GM23338 (cell line): ENCODE measurements around the gene SLC25A20. TPM values are rescaled to one million over a fixed set of nuclear protein-coding genes. Genes with fewer than 3 reads are reported as not detected.

ENCODE experiments used
- ATAC-seq: fragments of 200-7000 bp; cut with Tn5 transposase; 3 replicates; pipeline ENCODE4 v1.9.1; 2020
- DNase-seq: peaks from one replicate; pipeline ENCODE4 v3.0.0-alpha.2; 2015; ENCODE audit warnings: low spot score
- H2AFZ ChIP-seq: fragments of 200-600 bp; sonication (generic); 2 replicates; pipeline ENCODE4 v1.8.0; 2016; ENCODE audit warnings: antibody characterized with exemption, mild to moderate bottlenecking, moderate library complexity
- H3F3A ChIP-seq: fragments of 200-600 bp; sonication (generic); replicated peaks from 2 replicates; pipeline ENCODE4 v1.8.0; 2017; ENCODE audit warnings: antibody characterized with exemption, mixed run types, low read depth
- H3K27ac ChIP-seq: fragments of 200-600 bp; sonication (generic); 2 replicates; pipeline ENCODE4 v1.6.1; 2016; ENCODE audit warnings: low read depth
- H3K27me3 ChIP-seq: fragments of 200-600 bp; sonication (generic); 2 replicates; pipeline ENCODE4 v1.8.0; 2016; ENCODE audit warnings: mild to moderate bottlenecking, mixed run types, moderate library complexity; ENCODE audit not compliant: insufficient read depth
- H3K36me3 ChIP-seq: fragments of 200-600 bp; sonication (generic); 2 replicates; pipeline ENCODE4 v1.8.0; 2016; ENCODE audit warnings: mild to moderate bottlenecking; ENCODE audit not compliant: insufficient read depth
- H3K4me1 ChIP-seq: fragments of 200-600 bp; sonication (generic); 2 replicates; pipeline ENCODE4 v1.8.0; 2016; ENCODE audit warnings: mild to moderate bottlenecking, moderate library complexity; ENCODE audit not compliant: insufficient read depth
- H3K4me2 ChIP-seq: fragments of 200-600 bp; sonication (generic); 2 replicates; pipeline ENCODE4 v1.7.1; 2017; ENCODE audit warnings: mixed run types
- H3K4me3 ChIP-seq: fragments of 200-600 bp; sonication (generic); 2 replicates; pipeline ENCODE4 v1.6.1; 2016; ENCODE audit warnings: mixed run types
- H3K79me2 ChIP-seq: fragments of 200-600 bp; sonication (generic); replicated peaks from 2 replicates; pipeline ENCODE4 v1.8.0; 2017; ENCODE audit warnings: mild to moderate bottlenecking; ENCODE audit not compliant: insufficient read depth
- H3K9me2 ChIP-seq: fragments of 200-600 bp; sonication (generic); 2 replicates; pipeline ENCODE4 v1.8.0; 2017; ENCODE audit not compliant: insufficient read depth
- H4K20me1 ChIP-seq: fragments of 200-600 bp; sonication (generic); replicated peaks from 2 replicates; pipeline ENCODE4 v1.8.0; 2017; ENCODE audit warnings: mild to moderate bottlenecking; ENCODE audit not compliant: insufficient read depth
- H3K27ac Mint-ChIP-seq: 2 replicates; pipeline ENCODE4 v1.8.0; 2020; ENCODE audit warnings: inconsistent platforms, mild to moderate bottlenecking, moderate library complexity, mixed read lengths
- H3K27me3 Mint-ChIP-seq: 3 replicates; pipeline ENCODE4 v1.8.0; 2022; ENCODE audit warnings: low read depth, mild to moderate bottlenecking, moderate library complexity, mixed read lengths, inconsistent platforms; ENCODE audit not compliant: insufficient read depth, poor library complexity
- H3K36me3 Mint-ChIP-seq: 3 replicates; pipeline ENCODE4 v1.8.0; 2021; ENCODE audit warnings: low read depth, mild to moderate bottlenecking, inconsistent platforms, moderate library complexity, mixed read lengths
- H3K4me1 Mint-ChIP-seq: 3 replicates; pipeline ENCODE4 v1.8.0; 2020; ENCODE audit warnings: mild to moderate bottlenecking, inconsistent platforms, mixed read lengths
- H3K4me3 Mint-ChIP-seq: 3 replicates; pipeline ENCODE4 v1.8.0; 2021; ENCODE audit warnings: moderate library complexity, mild to moderate bottlenecking, inconsistent platforms, mixed read lengths
- H3K9me3 Mint-ChIP-seq: 3 replicates; pipeline ENCODE4 v1.8.0; 2020; ENCODE audit warnings: moderate library complexity, mild to moderate bottlenecking, inconsistent platforms, mixed read lengths
- CREB1 ChIP-seq: fragments of 250-450 bp; sonication (Bioruptor Pico); IDR thresholded peaks from 2 replicates; pipeline ENCODE4 v1.5.0; 2020; ENCODE audit warnings: low read depth, mild to moderate bottlenecking, moderate library complexity
- STAT1 ChIP-seq: IDR thresholded peaks from one replicate; pipeline ENCODE4 v1.6.1; 2016; ENCODE audit warnings: antibody characterized with exemption; ENCODE audit not compliant: unreplicated experiment
- polyA plus RNA-seq: library from polyadenylated mRNA; unstranded; fragments of >200 nt; fragmentation: Nextera tagmentation; extraction: Ambion mirVana; gene quantifications from 2 replicates; pipeline ENCODE4 v1.2.1, GENCODE V29; 2016
- total RNA-seq: library from RNA; depleted of rRNA; stranded (reverse); fragments of >200 nt; shearing (Covaris generic); gene quantifications from 2 replicates; pipeline ENCODE4 v1.2.3, GENCODE V29; 2014
- TF ChIP-seq, protein P1 (sequence below): IDR thresholded peaks from one replicate; pipeline ENCODE4 v1.6.1; 2018; ENCODE audit warnings: antibody characterized with exemption; ENCODE audit not compliant: unreplicated experiment
- TF ChIP-seq, protein P2 (sequence below): fragments of 250-450 bp; sonication (Bioruptor Pico); IDR thresholded peaks from 2 replicates; pipeline ENCODE4 v1.5.0; 2020; ENCODE audit warnings: mild to moderate bottlenecking, moderate library complexity
- TF ChIP-seq, protein P3 (sequence below): IDR thresholded peaks from 2 replicates; pipeline ENCODE4 v1.6.1; 2016; ENCODE audit warnings: antibody characterized with exemption

Gene SLC25A20
- total and polyA plus RNA-seq, 2 experiments from 2014 or later = 3.0 to 4.3 TPM

GRCh38 chr3:48819234-48820221 lies 79.2 kb downstream of the SLC25A20 start:
- no peak for DNase-seq
- Histone ChIP-seq H2AFZ (no peak overlapping the region), H3K27ac (no peak overlapping the region), H3K4me3 (no peak overlapping the region), H3K79me2 (no peaks in the 10 kb centered on the region; the same call in 1 of the 2 replicates), H3K36me3 (no peaks in the 10 kb centered on the region), H4K20me1 (peaks cover 3% of the 10 kb centered on the region), H3K9me2 (no peaks in the 10 kb centered on the region), H3K27me3 (no peaks in the 10 kb centered on the region), H3K4me1 (peaks cover 3% of the 10 kb centered on the region; the same call in 1 of the 2 replicates), H3F3A (no peaks in the 10 kb centered on the region), H3K4me2 (no peak overlapping the region)
- TF ChIP-seq, protein P1, sequence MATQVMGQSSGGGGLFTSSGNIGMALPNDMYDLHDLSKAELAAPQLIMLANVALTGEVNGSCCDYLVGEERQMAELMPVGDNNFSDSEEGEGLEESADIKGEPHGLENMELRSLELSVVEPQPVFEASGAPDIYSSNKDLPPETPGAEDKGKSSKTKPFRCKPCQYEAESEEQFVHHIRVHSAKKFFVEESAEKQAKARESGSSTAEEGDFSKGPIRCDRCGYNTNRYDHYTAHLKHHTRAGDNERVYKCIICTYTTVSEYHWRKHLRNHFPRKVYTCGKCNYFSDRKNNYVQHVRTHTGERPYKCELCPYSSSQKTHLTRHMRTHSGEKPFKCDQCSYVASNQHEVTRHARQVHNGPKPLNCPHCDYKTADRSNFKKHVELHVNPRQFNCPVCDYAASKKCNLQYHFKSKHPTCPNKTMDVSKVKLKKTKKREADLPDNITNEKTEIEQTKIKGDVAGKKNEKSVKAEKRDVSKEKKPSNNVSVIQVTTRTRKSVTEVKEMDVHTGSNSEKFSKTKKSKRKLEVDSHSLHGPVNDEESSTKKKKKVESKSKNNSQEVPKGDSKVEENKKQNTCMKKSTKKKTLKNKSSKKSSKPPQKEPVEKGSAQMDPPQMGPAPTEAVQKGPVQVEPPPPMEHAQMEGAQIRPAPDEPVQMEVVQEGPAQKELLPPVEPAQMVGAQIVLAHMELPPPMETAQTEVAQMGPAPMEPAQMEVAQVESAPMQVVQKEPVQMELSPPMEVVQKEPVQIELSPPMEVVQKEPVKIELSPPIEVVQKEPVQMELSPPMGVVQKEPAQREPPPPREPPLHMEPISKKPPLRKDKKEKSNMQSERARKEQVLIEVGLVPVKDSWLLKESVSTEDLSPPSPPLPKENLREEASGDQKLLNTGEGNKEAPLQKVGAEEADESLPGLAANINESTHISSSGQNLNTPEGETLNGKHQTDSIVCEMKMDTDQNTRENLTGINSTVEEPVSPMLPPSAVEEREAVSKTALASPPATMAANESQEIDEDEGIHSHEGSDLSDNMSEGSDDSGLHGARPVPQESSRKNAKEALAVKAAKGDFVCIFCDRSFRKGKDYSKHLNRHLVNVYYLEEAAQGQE = no peak
- TF ChIP-seq, protein P2, sequence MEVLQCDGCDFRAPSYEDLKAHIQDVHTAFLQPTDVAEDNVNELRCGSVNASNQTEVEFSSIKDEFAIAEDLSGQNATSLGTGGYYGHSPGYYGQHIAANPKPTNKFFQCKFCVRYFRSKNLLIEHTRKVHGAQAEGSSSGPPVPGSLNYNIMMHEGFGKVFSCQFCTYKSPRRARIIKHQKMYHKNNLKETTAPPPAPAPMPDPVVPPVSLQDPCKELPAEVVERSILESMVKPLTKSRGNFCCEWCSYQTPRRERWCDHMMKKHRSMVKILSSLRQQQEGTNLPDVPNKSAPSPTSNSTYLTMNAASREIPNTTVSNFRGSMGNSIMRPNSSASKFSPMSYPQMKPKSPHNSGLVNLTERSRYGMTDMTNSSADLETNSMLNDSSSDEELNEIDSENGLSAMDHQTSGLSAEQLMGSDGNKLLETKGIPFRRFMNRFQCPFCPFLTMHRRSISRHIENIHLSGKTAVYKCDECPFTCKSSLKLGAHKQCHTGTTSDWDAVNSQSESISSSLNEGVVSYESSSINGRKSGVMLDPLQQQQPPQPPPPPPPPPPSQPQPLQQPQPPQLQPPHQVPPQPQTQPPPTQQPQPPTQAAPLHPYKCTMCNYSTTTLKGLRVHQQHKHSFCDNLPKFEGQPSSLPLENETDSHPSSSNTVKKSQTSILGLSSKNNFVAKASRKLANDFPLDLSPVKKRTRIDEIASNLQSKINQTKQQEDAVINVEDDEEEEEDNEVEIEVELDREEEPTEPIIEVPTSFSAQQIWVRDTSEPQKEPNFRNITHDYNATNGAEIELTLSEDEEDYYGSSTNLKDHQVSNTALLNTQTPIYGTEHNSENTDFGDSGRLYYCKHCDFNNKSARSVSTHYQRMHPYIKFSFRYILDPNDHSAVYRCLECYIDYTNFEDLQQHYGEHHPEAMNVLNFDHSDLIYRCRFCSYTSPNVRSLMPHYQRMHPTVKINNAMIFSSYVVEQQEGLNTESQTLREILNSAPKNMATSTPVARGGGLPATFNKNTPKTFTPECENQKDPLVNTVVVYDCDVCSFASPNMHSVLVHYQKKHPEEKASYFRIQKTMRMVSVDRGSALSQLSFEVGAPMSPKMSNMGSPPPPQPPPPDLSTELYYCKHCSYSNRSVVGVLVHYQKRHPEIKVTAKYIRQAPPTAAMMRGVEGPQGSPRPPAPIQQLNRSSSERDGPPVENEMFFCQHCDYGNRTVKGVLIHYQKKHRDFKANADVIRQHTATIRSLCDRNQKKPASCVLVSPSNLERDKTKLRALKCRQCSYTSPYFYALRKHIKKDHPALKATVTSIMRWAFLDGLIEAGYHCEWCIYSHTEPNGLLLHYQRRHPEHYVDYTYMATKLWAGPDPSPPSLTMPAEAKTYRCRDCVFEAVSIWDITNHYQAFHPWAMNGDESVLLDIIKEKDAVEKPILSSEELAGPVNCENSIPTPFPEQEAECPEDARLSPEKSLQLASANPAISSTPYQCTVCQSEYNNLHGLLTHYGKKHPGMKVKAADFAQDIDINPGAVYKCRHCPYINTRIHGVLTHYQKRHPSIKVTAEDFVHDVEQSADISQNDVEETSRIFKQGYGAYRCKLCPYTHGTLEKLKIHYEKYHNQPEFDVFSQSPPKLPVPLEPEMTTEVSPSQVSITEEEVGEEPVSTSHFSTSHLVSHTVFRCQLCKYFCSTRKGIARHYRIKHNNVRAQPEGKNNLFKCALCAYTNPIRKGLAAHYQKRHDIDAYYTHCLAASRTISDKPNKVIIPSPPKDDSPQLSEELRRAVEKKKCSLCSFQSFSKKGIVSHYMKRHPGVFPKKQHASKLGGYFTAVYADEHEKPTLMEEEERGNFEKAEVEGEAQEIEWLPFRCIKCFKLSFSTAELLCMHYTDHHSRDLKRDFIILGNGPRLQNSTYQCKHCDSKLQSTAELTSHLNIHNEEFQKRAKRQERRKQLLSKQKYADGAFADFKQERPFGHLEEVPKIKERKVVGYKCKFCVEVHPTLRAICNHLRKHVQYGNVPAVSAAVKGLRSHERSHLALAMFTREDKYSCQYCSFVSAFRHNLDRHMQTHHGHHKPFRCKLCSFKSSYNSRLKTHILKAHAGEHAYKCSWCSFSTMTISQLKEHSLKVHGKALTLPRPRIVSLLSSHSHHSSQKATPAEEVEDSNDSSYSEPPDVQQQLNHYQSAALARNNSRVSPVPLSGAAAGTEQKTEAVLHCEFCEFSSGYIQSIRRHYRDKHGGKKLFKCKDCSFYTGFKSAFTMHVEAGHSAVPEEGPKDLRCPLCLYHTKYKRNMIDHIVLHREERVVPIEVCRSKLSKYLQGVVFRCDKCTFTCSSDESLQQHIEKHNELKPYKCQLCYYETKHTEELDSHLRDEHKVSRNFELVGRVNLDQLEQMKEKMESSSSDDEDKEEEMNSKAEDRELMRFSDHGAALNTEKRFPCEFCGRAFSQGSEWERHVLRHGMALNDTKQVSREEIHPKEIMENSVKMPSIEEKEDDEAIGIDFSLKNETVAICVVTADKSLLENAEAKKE (CRISPR knock-in tag) = no peak
- TF ChIP-seq, protein P3, sequence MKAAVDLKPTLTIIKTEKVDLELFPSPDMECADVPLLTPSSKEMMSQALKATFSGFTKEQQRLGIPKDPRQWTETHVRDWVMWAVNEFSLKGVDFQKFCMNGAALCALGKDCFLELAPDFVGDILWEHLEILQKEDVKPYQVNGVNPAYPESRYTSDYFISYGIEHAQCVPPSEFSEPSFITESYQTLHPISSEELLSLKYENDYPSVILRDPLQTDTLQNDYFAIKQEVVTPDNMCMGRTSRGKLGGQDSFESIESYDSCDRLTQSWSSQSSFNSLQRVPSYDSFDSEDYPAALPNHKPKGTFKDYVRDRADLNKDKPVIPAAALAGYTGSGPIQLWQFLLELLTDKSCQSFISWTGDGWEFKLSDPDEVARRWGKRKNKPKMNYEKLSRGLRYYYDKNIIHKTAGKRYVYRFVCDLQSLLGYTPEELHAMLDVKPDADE = no peak
- TF ChIP-seq STAT1 (no peak), CREB1 (CRISPR knock-in tag) (no peak)
- Mint-ChIP-seq H3K27ac (no peak overlapping the region), H3K4me1 (peaks cover 17% of the 10 kb centered on the region; the same call in 2 of the 3 replicates), H3K4me3 (no peak overlapping the region), H3K9me3 (no peaks in the 10 kb centered on the region), H3K27me3 (peaks cover 1% of the 10 kb centered on the region), H3K36me3 (no peaks in the 10 kb centered on the region)
- ATAC-seq = no peak
